GM19468 (cell line): ENCODE measurements around the gene RASD1.
"Not testable (repeated sequence)": the region's sequence is repeated elsewhere in the genome, so short reads cannot be mapped to it uniquely, and the experiment has no call there.

Experiments used
- ATAC-seq: cut with Tn5 transposase; IDR thresholded peaks from one replicate; pipeline ENCODE4 v1.9.1; 2021; ENCODE audit warnings: mild to moderate bottlenecking, moderate library complexity, moderate number of reproducible peaks; ENCODE audit not compliant: unreplicated experiment; ENCODE audit errors: extremely low read depth

Gene RASD1

DNA sequence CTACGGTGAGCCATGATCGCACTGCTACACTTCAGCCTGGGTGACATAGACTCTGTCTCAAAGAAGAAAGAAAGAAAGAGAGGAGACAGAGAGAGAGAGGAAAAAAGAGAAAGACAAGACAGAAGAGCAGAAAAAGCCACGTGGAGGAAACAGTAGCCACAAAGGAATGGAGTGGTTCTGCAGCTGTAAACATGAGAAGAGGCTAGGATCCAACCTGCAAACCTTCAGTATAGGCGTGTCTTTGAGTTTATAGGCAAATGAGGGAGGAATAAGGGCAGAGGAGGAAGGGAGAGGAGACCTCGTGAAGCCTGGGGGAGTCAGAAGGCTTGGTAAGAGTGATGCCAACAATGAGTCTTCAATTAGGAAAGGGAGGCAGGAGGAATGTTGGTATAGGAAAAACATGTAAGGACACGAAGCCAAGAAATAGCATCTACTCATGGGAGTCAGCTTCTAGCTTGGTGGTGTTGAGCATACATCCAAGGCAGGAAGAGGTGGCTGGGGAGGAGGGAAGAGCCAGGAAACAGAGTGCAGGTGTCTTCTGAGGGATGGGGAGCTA, 15.5 kb downstream of the RASD1 start:
- no peak for ATAC-seq

DNA sequence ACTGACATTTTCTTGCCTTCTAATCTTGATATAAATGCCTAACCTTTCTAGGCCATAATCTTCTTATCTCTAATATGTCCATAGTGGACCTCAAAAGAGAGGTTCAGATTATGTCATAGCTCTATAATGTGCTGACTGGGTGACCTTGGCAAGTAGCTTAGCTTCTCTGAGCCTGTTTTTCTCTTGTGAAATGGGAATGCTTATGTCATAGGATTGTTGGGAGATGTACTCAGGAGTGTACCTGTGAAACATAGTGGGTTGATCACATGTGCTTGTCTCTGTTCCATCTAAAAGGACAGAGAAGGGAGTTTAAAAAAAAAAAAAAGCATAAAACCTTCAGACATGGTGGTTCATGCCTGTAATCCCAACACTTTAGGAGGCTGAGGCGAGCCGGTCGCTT, 17.0 kb downstream of the RASD1 start:
- no peak for ATAC-seq

DNA sequence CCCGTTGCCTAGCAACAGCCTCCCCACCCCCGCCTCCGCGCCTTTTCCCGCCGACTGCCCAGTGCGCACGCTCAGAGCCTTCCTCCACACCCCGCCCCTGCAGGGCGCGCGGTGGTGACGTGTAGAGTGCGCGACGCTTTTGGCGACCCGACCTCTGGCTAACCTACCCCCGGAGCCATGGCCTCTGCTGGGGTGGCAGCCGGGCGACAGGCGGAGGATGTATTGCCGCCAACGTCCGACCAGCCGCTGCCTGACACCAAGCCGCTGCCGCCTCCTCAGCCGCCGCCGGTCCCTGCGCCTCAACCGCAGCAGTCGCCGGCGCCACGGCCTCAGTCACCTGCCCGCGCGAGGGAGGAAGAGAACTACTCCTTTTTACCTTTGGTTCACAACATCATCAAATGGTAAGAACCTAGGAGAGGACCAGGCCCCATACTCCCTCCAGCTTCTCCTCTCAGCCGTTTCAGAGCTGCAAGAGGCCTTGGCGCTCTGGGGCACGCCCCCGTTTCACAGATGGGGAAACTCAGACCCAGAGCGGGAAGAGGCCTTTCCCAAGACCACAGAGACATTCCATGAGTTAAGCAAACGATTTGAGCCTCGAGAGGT, 19.2 kb downstream of the RASD1 start, which contains the start of gene MED9:
Gene MED9 (plus strand): TSS at position 136 of the 603 bp plus-strand sequence. CDS start 42 bp downstream, at position 178.
- ATAC-seq: no peak

DNA sequence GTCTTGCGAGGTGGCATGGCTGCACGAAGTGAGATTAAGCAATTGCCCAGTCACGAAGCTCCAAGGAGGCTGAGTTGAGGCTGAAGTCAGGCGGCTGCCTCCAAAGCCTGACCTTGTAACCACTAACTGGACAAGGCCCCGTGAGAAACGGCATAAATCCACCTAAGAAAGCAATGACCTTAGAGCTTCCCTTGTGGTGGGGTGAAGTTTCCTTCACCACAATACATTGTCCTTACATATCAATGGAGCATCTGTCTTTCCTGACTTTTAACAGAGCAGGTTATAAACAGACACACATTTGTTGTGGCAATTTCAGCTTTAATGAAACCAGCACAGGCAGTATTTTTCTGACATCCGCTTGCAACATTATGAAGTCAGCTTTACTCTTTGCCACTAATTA, 21.9 kb downstream of the RASD1 start:
- no peak for ATAC-seq

DNA sequence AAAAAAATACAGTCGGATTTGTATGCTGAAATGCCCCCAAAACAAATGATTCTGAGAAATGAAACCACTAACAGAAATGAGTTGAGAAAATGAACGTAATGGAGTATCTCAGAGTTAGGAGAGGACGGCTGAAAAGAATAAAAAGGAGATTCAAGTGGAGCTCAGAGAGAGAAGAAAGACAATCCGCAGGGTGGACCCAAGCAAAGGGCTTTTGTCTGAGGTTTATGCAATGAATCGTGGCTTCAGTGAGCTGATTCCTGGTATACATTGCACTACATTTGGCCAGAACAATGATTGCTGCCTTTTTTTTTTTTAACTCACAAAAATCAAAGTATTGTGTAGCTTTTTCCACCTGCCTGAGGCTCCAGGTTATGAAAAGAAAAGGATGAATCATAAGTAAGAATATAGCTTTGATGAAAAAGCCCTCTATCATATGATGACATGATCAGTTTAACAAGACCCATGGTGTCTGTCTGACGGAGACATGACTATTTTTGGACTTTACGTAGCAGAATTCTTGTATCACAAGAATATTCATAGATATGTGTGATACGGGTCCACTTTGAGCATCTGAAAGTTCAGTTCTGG, 23.8 kb downstream of the RASD1 start:
- no peak for ATAC-seq

DNA sequence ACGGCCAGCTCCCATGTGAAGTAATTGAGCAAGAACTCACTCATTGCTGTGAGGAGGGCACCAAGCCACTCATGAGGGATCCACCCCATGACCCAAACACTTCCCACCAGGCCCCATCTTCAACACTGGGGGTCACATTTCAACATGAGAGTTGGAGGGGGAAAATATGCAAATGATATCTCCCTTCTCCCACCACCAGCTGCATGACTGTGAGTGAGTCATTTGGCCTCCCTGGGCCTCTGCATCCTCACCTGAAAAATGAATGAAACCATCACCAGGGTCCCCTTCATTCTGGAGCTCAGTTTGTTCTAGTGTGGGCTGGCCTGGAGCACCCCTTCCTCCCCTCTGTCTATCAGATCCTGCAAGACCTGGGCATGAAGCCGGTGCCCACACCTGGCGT, 26.2 kb downstream of the RASD1 start:
- ATAC-seq: no peak

DNA sequence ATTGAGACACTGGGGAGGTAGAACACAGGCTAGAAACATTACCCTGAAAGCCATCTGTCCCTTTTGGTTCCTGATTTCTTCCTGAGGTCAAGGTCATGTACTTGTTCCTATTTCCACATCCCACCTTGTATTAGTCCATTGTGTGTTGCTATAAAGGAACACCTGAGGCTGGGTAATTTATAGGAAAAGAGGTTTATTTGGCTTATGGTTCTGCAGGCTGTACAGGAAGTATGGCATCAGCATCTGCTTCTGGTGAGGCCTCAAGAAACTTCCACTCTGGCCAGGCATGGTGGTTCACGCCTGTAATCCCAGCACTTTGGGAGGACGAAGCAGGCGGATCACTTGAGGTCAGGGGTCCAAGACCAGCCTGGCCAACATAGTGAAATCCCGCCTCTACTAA, 26.8 kb downstream of the RASD1 start:
- no peak for ATAC-seq

DNA sequence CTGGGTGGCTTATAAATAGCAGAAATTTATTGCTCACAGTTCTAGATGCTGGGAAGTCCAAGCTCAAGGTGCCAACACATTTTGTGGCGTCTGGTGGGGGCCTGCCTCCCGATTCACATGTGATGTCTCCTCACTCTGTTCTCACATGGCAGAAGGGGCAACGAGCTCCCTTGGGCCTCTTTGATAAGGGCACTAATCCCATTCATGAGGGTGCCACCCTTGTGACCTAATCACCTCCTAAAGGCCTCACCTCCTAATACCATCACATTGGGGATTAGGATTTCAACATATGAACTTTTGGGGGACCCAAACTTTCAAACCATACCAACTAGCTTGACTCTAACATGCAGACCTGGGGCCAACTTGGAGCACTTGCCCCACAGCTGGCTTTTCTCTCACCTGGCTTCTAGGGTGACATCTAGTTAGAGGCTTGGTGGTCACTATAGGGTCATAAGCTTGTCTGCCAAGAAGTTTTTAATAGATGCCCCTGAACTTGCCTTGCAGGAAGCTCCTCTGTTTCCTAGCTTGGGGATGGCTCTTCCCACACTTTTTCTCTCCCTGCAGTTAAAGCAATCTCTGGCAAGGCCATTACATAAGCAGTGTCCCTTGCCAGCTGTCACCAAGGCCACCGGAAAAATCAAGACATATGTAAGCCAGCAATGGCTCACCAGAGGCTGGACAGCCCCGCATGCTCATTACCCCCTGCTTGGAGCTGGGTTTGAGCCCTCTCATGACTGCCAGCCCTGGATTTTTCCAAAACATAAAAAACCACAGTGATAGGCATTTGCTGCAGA, 27.8 kb downstream of the RASD1 start:
- ATAC-seq: no peak

DNA sequence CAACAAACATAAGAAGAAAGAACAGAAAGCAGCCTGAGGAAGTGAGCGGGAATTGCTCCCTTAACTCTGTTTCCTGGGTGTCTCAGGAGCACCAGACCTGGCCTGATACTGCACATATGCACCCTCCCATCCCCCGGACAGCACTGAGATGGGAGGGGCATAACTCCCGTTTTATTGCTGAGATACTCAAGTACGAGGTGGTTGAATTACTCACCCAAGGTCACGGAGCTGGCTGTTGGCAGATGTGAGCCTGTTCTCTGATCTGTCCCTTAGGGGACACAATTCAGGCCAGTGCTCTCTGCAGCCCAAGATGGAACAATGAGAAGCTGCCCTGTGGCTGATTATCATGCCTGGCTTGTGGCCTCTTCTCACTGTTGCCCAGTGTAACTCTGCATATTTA, 28.5 kb downstream of the RASD1 start:
- ATAC-seq: no peak

DNA sequence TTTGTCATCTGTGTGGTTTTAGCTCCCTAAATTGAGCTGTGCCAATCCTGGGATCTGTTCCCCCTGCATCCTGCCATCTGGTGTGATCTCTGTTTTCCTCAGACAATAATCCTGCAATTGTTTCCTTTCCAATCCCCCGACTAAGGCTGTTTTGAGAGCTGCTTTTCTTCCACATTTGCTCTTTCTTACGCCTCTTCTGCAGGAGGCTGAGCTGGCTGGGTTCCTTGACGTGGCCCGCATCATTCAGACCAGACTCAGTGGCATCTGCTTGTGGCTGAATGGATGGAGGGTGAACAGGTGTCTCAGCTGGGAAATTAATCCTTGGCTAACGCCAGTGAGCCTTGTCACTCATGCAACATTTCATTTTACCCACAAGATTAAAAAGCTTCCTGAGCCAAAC, 29.2 kb downstream of the RASD1 start:
- ATAC-seq: no peak

DNA sequence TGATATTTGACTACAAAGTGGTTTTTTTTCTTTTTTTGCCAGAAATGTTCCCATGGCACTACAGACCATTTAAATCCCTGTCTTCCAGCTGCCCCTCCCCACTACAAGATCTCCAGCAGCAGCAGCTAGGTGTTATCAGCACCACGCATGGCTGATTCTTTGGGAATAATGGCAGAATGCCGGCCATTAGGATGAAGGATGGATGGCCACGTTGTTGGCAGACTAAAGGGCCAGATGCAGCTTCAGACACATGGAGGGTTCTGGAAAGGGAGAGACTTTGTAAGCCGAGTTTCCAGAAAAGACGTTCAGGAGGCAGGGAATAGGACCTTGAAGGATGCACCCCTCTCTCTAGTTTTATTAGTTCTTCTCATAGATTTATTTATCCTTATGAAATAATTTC, 29.7 kb downstream of the RASD1 start:
- ATAC-seq: no peak

DNA sequence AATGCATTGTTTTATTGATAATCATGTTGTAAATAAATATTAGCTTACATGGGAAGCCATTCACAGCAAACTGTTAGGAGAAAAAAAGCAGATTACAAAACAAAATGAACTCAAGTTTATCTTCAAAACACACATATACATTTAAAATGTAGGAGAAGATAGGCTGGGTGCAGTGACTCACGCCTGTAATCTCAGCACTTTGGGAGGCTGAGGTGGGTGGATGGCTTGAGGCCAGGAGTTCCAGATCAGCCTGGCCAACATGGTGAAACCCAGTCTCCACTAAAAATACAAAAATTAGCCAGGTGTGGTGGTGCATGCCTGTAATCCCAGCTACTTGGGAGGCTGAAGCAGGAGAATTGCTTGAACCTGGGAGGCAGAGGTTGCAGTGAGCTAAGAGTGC, 30.3 kb downstream of the RASD1 start:
- not testable (repeated sequence) for ATAC-seq

DNA sequence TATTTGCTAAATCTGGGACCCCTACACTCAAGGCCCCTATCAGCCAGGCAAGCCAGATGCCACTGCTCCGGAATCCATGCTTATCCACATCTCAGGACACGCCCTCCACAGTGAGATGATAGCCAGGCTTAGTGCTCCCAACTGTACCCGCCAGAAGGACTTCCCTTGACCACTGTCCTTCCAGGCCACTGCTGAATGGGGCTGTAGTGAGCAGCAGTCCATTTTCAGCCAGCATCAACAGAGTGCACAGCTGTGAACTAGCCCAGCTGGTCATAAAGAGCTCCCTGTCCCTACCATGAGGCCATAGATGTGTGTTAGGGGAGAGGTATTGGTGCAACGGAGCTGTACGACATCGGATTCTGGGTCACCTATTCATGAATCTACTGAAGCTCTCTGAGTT, 32.4 kb downstream of the RASD1 start:
- ATAC-seq: no peak

DNA sequence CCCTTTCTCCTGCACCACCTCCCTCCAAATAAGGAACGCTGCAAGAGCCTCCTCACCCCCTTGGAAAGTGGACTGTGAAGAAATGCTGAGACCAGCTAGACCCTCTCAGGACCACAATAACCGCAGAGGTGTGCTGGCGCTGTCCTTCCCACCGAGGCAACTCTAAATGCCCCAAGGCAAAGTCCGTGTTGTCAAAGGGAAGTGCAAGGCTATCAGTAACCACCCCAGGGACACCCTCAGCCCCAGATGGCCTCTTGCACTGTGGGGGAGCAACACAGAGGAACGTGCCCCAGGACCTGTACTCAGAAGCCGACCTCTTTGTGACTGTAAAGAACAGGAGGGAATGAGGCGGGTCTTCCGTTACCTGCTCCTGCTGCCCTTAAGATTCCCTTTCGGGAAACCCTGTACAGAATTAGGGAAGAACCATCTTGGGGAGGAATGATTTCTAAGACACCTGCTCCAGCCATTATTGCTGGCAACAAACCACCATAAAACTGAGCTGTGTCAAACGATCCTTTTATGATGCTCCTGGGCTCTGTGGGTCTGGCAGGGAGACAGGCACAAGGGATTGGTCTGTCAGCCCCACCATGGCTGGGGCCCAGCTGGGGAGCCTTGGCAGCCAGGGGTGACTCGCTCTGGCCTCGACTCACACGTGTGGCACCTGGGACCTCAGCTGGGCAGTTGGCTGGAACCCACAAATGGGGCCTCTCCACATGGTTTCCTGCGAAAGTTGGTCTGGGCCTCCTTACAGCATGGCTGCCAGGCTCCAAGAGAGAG, 34.0 kb downstream of the RASD1 start:
- no peak for ATAC-seq

DNA sequence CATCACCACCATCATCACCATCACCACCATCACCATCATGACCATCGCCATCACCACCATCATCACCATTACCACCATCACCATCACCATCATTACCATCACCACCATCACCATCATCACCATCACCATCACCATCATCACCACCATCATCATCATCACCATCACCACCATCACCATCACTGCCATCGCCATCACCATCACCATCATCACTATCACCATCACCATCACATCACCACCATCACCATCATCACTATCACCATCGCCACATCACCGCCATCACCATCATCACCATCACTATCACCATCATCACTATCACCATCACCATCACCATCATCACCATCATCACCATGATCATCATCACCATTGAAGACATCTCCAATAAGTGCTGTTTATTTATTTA, 36.2 kb downstream of the RASD1 start:
- ATAC-seq: no peak

DNA sequence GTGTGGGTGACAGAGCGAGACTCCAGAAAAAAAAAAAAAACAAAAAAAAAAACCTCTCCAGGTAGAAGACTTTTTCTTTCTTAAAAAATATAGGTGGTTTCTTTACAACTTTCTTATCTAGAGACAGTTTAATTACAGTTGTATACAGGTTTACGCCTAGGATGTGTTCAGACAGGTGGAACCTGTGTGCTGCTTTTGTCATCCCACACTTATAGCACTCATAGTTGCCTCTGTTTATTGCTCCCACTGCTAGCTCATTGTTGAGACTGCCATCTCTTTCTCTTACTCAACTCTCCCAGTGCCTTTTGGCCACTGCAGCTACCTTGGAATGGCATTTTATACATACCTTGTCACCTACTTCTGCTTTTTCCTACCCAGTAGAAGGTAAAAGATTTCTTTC, 38.5 kb downstream of the RASD1 start:
- no peak for ATAC-seq

DNA sequence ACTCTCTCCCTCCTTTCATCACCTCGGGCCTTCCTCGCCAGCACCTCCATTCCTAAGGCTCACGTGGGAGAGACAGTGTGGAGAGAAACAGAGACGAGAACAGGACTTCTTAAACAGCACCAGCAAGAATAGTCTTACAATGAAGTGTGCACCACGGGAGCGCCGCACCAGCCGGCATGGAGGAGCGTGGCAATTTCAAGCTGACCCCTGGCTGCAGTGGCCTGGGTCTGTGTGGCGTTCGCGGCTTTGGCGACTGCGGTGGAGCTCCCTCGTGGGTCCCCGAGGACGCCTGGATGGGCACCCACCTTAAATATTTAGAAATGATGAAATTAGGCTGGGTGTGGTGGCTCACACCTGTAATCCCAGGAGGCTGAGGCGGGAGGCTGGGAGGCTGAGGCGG, 39.9 kb downstream of the RASD1 start:
- no peak for ATAC-seq

DNA sequence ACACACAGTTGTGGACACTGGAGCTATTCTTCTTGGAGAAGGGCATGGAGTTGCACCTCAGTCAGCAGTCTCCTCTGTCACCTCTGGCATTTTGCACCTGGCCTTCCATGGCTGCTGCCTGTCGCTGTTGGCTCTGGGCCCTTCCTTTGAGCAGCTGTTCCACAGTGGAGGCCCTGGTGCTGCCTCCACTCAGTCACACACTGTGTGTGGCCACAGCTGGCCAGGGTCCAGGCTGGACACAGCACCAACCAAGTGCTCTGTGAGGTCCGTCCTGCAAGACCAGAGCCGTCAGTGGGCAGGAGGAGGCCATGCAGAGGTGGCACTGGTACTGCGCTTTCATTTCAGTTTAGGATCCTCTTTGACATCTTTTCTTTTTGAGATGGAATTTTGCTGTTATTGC, 41.0 kb downstream of the RASD1 start:
- ATAC-seq: no peak

DNA sequence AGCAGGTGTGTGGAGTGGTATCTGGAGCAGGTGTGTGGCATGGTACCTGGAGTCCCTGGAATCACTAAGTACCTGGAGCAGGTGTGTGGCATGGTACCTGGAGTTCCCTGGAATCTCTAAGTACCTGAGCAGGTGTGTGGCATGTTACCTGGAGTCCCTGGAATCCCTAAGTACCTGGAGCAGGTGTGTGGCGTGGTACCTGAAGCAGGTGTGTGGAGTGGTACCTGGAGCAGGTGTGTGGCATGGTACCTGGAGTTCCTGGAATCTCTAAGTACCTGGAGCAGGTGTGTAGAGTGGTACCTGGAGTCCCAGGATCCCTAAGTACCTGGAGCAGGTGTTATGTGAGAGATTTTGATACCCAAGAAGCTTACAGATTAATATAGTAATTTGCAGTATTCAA, 41.5 kb downstream of the RASD1 start:
- not testable (repeated sequence) for ATAC-seq

DNA sequence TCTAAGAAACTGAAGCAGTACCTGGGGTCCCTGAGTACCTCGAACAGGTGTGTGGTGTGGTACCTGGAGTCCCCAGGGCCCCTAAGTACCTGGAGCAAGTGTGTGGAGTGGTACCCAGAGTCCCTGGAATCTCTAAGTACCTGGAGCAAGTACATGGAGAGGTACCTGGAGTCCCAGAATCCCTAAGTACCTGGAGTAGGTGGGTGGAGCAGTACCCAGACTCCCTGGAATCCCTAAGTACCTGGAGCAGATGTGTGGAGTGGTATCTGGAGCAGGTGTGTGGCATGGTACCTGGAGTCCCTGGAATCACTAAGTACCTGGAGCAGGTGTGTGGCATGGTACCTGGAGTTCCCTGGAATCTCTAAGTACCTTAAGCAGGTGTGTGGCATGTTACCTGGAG, 41.9 kb downstream of the RASD1 start:
- ATAC-seq: no peak

DNA sequence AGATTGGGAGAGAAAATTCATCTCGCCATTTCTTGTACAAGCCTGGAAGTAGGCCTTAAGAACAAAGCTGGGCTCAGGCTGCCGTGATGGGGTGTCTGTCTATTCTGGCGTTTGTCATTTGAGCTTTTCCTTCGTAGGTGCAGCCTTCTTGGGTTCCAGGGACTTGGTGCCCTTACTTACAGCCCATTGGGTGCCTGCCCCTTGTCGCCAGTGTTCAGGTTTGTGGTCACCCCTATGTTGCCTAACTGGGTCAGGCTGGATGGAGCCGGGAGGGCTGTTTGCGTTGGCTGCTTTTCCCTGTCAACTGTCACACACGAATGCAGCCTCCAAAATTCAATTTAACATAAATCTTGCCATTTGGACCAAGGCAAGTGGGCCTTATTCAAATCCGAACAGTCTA, 43.1 kb downstream of the RASD1 start:
- ATAC-seq: no peak
